Endometrial microvascular endothelial cells (primary cell): ENCODE data around the gene KREMEN2. TPM values are rescaled to one million over a fixed set of nuclear protein-coding genes. Genes with fewer than 3 reads are reported as not detected.

ENCODE experiments used
- in situ Hi-C: cut with HindIII; loops from 2 replicates; pipeline ENCODE4 v1.10.0; 2017; ENCODE audit warnings: low sequenced_read_pairs, low pct_unique_long_range_greater_than_20kb; ENCODE audit errors: inconsistent ontology term
- total RNA-seq: library from RNA; depleted of rRNA; stranded (reverse); fragments of >200 nt; gene quantifications from one replicate; pipeline ENCODE4 v1.2.3, GENCODE V29; 2015; ENCODE audit errors: inconsistent ontology term

The KREMEN2 gene
- total RNA-seq, 1 donor from 2014 or later: not detected

DNA sequence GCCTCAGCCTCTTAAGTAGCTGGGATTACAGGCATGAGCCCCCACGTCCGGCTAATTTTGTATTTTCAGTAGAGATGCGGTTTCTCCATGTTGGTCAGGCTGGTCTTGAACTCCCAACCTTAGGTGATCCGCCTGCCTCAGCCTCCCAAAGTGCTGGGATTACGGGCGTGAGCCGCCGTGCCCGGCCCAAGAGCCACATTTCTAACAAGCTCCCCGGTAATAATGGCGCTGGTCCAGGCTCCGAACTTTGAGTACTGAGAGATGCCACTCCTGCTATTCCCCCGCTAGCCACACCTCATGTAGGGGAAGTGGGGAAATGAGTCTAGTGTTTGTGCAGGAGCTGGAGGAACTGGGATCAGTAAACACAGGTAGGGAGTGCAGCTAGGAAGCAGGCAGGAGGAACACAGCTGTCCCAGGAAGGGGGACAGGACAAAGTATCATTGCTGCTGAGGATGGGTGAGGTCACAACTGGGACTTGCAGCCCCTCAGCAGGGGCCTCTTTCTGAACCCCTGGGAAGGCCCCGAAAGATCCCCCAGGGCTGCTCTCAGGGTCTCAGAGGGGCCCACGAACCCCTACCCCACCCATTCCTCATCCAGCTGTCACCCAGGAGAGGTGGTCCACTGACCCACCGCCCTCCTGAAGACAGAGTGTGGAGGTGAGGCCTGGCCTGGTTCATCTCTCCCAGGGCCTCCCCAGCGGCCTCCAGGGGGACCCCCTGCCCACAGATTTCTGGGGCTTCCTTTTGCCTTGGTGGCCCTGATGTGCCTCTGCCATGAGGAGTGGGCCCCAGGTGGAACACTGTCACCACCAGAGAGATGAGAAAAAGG lies 3.7 kb upstream of the KREMEN2 start:
- in situ Hi-C loops: no loop called here

DNA sequence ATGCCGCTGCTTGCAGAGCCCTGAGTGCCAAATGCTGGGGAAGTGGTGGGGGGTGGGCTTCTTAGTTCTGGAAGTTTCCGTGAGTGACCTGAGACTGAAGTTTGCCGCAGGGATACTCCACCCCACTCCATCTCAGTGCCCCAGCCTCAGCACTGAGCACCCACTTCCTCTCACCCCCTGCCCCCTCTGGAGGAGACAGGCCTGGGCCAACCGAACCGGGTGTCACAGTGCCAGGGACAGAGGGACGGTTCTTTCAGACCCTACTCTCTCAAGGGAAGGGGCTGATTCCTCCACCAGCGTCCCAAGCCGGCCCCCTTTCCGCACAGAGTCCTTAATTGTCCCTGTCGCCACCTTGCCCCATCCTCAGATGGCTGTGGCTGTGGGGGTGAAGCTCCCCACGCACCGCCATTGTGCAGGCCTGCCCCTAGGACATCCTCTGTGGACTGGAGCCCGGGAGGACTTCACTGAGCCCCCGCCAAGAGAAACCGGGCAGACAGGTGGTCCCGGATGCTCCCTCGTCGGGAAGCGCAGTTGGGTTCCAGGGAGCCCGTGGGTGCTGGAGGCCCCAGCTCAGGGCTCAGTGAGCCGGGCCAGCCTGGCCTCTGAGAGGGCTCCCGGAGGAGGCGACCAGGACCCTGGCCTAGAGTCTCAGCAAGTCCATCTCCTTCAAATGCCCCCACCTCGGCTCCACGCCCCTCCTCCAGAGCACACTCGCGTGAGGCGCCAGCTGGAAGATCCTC lies 1.6 kb upstream of the KREMEN2 start:
- in situ Hi-C loops: no loop called here

DNA sequence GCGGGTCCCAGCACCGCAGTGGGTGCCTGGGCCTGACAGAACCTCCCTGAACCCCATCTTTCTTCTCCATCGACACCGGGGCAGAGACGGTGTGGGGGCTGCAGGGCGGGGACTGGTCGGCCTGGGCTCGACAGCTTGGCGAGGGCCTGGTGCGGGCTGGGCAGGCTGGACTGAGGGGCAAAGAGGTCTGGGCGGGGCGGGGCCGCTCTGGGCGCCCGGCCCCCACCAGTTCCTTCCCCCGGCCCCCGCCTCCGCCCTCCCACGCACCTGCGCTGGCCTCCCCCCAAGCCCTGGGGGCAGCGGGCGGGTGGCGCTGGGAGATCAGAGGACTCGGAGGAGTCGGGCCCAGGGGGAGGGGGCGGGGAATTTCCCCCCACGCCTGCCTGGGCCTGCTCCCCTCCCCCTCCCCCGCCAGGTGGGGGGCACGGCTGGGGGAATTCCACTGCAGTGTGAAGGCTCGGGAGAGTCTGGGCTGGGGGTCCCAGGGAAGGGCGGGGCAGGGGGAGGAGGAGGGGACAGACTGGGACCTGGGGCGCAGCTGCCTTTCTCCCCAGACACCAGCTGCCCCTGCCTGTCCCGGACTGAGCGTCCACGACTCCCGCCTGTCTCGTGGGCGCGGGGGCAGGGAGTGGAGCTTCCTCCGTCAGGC lies 877 bp upstream of the KREMEN2 start:
- in situ Hi-C loops: no loop called here

DNA sequence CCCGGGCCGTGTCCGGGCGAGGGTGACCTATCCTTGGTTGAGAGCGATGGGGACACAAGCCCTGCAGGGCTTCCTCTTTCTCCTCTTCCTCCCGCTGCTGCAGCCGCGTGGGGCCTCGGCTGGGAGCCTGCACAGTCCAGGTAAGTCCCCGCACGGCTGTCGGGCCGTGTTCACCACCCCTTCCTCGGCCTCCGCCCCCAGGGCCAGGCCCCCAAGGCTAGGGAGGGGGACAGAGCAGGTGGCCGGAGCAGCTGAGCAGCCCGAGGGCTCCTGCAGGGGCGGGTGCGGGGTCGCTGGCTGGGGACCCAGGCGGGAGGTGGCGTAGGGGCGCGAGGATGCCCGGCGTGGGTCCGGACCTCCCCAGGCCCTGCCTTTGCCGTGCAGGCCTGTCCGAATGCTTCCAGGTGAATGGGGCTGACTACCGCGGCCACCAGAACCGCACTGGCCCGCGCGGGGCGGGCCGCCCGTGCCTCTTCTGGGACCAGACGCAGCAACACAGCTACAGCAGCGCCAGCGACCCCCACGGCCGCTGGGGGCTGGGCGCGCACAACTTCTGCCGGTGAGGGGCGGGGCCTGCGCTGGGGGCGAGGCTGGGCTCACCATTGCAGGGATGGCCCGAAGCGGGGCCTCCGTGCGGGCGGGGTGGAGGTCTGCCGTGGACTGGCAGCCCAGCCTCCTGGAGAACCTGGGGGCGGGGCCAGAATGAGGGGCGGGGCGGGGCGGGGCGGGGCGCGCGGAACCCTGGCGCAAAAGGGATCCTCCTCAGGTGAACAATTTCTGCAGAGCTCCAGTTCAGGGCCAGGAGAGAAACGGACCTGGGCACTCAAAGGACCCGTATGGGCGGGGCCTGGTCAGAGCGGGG lies 631 bp downstream of the KREMEN2 start:
- in situ Hi-C loops: no loop called here

DNA sequence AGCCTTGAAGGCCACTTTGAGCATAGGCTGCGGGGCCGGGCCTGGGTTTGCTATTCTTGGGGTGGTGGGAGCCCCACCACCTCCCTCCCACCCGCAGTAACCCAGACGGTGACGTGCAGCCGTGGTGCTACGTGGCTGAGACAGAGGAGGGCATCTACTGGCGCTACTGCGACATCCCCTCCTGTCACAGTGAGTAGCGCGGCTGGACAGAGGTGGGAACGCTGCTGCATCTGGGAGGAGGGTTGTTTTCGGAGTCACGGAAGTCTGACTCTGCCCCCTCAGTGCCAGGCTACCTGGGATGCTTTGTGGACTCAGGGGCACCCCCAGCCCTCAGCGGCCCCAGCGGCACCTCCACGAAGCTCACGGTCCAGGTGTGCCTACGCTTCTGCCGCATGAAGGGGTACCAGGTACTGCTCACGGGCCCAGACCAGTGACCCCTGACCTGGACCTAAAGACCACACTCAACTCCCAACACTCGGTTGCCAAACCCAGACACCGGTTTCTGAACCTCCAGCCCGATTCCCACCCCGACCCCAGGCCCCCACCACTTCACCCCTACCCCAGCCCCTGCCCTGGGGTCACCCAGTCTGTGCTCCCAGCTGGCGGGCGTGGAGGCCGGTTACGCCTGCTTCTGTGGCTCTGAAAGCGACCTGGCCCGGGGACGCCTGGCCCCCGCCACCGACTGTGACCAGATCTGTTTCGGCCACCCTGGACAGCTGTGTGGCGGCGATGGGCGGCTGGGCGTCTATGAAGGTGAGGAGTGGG lies 2.1 kb downstream of the KREMEN2 start:
- in situ Hi-C loops: no loop called here

DNA sequence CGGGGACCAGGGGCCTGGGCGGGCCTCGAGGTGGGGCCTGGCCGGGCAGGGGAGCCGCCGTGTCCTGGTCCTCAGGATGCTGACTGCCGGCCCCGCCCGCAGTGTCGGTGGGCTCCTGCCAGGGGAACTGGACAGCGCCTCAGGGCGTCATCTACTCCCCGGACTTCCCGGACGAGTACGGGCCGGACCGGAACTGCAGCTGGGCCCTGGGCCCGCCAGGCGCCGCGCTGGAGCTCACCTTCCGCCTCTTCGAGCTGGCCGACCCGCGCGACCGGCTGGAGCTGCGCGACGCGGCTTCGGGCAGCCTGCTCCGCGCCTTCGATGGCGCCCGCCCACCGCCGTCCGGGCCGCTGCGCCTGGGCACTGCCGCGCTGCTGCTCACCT lies 2.7 kb downstream of the KREMEN2 start:
- in situ Hi-C loops: no loop called here

DNA sequence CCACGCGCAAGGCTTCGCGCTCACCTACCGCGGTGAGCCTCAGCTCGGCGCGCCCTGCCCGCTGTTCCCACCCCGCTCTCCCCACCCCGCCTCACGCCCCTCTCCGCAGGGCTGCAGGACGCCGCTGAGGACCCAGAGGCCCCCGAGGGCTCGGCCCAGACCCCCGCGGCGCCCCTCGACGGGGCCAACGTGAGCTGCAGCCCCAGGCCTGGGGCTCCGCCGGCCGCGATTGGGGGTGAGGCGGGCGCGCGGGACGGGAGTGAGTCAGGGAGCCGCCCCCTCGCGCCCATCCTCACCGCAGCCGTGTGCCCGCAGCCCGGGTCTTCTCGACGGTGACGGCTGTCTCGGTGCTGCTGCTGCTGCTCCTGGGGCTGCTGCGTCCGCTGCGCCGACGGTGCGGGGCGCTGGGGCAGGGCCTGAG lies 3.1 kb downstream of the KREMEN2 start:
- in situ Hi-C loops: no loop called here

DNA sequence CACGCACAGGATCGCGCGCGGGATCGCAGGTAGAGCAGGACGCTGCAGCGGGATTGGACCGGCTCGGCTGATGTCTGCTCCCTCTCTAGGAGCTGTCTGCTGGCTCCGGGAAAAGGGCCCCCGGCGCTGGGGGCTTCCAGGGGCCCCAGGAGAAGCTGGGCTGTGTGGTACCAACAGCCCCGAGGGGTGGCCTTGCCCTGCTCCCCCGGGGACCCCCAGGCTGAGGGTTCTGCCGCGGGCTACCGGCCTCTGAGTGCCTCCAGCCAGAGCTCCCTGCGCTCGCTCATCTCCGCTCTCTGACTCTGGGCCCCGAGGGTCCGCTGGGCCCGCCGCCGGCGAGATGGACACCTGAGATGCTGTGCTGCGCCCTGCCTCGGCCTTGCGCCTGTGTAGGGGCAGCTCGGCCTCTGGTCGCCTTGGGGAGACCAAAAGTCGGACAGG lies 3.7 kb downstream of the KREMEN2 start:
- in situ Hi-C loops: no loop called here

DNA sequence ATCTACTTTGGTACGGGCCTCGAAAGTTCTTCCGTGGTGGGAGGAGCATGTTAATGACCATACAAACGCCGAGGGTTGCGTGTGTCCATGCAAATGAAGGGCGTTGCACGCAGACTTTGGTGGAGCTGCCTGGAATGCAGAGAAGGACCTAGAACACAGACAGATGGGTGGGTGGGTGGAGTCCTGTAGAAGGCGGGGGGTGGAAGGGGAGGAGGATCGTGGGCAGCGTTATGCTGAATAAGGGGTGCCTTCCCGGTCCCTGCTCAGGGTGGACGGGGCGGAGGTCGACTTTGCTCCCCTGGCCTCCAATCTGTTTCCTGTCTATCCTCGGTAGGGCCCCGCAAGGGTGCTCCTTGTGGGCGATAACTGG lies 4.3 kb downstream of the KREMEN2 start:
- in situ Hi-C loops: no loop called here

DNA sequence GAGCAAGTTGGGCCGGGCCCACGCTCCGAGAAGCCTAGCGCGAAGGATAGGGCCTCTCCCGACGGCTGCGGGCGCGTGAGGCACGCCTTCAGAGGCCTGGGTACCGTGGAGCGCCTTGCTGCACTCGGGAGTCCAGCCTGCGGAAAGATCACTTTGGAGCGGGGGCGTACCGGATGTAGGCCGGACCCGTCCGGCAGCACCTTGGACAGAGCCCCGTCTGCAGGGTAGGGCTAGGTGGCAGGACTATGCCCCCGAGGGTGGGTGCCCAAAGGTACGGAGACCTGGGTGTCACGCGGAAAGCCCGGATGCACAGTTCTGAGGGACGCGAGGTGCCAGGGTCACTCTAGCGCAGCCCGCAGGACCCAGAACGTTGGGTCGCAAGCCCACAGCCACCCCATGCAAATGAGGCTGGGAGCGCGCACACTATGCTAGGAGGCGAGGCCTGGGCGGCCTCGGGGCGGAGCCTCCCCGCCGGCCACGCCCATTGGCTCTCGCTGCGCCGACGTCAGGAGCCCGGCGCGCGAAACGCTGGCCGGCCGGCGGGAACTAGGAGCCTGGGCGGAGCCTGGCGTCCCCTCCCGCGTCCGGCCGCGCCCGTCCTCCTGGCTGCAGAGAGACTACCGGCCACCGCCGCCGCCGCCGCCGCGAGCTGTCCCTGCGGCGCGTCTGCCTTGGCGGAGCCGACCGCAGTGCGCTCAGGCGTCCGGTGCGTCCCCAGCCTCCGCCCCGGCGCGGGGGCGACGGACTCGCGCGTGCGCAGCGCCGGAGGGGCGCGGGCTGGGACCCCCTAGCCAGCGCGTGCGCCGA lies 4.9 kb downstream of the KREMEN2 start, which contains the start of gene PAQR4:
PAQR4 (plus strand) TSS at position 611 of the 807 bp plus-strand sequence. CDS start 327 bp downstream, outside the sequence.
- in situ Hi-C loops: no loop called here

DNA sequence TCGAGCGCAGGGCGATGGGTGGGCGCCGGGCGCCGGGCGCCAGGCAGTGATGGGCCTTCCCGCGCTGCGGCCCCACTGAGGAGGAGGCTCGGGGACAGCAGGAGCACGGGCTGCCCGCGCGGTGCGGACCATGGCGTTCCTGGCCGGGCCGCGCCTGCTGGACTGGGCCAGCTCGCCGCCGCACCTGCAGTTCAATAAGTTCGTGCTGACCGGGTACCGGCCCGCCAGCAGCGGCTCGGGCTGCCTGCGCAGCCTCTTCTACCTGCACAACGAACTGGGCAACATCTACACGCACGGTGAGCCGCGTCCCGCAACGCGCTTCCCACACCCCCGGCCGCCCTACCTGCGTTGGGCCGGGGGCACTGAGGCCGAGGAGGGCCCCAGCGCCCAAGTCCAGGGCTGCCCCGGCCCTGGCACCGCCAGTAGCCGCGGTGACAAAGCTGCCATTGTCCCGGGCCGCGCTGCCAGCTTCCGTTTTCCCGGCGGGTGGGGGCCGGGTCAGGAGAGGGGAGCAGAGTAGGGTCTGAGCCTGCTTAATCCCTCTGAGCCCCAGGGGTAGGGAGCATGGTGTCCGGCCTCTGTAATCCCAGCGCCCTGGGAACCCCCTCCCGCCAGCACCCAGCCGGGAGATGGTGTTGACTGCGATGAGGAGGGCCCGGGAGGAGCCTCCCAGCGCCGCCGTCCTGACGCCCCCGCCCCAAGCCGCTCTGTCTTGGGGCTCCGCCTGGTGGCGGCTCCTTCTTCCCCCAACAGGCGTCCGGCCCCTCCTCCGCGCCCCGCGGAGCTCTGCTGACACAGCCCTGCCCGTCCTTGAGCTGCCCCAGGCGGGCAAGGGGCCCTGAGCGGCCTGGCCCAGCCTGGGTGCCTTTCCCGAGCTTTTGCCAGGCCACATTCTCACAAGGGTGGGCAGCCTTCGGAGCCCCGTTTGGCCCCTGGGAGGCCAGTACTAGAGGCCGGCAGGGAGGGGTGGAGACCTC lies 5.8 kb downstream of the KREMEN2 start:
- in situ Hi-C loops: no loop called here

DNA sequence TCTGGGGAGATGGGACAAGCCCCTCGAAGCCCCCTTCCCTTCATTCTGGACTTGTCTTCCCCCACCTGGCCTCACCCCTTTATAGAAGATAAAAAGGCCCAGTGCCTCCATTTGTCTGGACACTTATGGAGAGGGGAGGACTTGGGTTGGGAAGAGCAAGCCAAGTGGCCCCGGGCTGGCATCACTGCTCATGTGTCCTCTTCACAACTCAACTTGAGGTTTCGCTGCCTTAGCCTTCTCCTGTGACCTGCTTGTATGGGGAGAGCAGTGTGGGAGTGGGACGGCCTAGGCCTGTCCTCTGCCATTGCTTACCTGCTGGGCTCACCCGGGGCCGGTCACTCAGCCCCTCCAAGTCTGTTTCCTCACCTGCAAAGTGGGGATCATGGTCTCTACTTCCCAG lies 6.5 kb downstream of the KREMEN2 start:
- in situ Hi-C loops: no loop called here

DNA sequence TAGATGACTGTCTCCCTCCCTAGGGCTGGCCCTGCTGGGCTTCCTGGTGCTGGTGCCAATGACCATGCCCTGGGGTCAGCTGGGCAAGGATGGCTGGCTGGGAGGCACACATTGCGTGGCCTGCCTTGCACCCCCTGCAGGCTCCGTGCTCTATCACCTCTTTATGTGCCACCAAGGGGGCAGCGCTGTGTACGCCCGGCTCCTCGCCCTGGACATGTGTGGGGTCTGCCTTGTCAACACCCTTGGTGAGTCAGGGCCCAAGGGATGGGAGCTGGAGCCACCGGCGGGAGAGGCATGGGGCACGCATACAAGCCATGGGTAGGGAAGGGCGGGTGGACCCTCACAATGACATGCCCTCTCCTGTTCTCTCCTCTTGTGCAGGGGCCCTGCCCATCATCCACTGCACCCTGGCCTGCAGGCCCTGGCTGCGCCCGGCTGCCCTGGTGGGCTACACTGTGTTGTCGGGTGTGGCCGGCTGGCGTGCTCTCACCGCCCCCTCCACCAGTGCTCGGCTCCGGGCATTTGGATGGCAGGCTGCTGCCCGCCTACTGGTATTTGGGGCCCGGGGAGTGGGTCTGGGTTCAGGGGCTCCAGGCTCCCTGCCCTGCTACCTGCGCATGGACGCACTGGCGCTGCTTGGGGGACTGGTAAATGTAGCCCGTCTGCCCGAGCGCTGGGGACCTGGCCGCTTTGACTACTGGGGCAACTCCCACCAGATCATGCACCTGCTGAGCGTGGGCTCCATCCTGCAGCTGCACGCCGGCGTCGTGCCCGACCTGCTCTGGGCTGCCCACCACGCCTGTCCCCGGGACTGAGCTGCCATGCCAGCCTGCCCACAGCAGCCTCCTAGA lies 7.3 kb downstream of the KREMEN2 start:
- in situ Hi-C loops: no loop called here

DNA sequence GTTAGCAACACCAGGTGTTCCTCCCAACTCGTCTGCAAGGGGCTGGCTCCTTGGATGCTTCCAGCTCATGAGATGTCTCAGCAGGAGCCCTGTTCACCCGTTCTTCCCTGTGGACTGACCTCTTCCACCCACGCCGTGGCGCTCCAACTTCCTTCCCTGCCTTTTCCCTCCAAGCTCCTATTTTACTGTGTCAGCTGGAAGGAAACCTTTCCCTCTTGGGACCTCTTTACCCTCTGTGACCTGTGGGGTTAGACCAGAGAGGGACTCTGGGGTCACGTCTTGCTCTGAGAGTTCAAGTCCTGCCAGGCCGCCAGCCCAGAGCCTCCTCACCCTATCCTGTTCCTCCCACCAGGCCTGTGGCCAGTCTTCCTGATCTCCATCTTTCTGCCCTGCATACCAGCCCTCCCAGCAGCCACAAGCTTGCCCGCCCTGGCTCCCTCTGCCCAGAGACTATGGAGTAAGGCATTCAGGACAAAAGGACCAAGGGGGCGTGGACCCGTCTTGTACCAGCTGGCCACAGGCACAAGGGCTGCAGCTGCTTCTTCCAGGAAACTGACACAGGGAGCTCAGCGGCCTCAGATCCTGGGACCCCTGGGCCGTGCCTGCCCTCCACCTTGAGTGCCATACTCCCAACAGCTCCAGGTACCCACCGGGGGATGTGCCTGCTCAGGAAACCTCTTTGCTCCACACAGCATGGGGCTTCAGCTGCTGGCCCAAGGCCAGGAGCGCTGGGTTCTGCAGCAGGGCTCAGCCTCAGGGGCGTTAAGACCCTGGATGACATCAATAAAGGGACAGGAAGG lies 8.1 kb downstream of the KREMEN2 start:
- in situ Hi-C loops: no loop called here

DNA sequence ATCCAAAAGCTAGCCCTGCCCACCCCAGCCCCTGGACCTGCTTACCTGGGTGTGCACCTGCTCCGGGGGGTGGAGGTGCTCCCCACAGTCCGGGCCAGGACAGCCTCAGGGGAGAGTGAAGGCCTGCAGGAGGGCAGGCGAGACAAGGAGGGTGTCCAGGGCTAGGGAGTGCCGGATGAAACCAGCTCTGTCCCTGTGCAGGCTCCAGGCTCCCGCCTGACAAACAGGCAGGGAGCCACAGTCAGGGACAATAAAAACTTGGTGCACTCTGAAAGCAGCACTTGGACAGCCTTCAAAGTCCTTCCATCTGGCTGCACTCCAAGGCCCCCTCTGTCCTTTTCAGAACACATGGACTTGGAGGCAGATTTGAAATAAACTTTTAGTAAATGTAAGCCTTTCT lies 9.0 kb downstream of the KREMEN2 start:
- in situ Hi-C loops: no loop called here
